ENCODE results near the gene TSPAN33.
A peak's percentile ranks its signal among the peaks of the same experiment; 100 is the strongest.

GRCh38 chr7:129122751-129123509, 21.6 kb upstream of the TSPAN33 start:
- TF ChIP-seq RFX5 (IDR thresholded peaks at IDR 0.05; ENCODE audit: low read depth, low read length) (no peak), NFYB (IDR thresholded peaks at IDR 0.05; ENCODE audit: insufficient read depth, low read depth, low read length) (no peak), ZZZ3 (IDR thresholded peaks at IDR 0.05; ENCODE audit: control insufficient read depth, insufficient read length, low read depth) (no peak)
- TF ChIP-seq, protein P1, sequence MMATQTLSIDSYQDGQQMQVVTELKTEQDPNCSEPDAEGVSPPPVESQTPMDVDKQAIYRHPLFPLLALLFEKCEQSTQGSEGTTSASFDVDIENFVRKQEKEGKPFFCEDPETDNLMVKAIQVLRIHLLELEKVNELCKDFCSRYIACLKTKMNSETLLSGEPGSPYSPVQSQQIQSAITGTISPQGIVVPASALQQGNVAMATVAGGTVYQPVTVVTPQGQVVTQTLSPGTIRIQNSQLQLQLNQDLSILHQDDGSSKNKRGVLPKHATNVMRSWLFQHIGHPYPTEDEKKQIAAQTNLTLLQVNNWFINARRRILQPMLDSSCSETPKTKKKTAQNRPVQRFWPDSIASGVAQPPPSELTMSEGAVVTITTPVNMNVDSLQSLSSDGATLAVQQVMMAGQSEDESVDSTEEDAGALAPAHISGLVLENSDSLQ (IDR thresholded peaks at IDR 0.05): peak; percentile 75

All from GM12878 (cell line).